ENCODE measurements around the gene LTBP4.

DNA sequence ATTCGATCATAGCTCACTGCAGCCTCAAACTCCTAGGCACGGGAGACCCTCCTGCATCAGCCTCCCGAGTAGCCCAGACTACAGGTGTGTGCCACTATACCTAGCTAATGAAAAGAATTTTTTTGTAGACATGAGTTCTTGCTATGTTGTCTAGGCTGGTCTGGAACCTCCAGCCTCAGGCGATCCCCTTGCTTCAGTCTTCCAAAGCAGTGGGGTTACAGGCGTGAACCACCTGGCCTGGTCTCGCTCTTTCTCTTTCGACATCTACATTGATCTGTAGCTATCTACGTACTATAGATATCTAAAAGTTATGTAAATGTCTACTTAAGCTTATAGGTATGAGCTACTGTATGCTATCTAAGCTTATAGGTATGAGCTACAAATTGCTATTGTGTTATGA is 56.9 kb downstream of the LTBP4 start:
- TF ChIP-seq, protein P1, sequence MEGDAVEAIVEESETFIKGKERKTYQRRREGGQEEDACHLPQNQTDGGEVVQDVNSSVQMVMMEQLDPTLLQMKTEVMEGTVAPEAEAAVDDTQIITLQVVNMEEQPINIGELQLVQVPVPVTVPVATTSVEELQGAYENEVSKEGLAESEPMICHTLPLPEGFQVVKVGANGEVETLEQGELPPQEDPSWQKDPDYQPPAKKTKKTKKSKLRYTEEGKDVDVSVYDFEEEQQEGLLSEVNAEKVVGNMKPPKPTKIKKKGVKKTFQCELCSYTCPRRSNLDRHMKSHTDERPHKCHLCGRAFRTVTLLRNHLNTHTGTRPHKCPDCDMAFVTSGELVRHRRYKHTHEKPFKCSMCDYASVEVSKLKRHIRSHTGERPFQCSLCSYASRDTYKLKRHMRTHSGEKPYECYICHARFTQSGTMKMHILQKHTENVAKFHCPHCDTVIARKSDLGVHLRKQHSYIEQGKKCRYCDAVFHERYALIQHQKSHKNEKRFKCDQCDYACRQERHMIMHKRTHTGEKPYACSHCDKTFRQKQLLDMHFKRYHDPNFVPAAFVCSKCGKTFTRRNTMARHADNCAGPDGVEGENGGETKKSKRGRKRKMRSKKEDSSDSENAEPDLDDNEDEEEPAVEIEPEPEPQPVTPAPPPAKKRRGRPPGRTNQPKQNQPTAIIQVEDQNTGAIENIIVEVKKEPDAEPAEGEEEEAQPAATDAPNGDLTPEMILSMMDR (IDR thresholded peaks at IDR 0.05): no peak
- TF ChIP-seq POLR2A (IDR thresholded peaks at IDR 0.05): no peak

Data from tibial nerve (tissue), 3 donors.